H9 (cell line): ENCODE data around the gene HIC1. TPM values are rescaled to one million over a fixed set of nuclear protein-coding genes. Genes with fewer than 3 reads are reported as not detected.

Experiments
- DNase-seq: peaks from one replicate; pipeline ENCODE4 v3.0.0-alpha.2; 2017
- H2AFZ ChIP-seq: one replicate; pipeline ENCODE4 v1.6.1; 2013; ENCODE audit warnings: mild to moderate bottlenecking, low read length, control low read depth, moderate library complexity
- H2AK5ac ChIP-seq: 2 replicates; pipeline ENCODE4 v1.6.1; 2013; ENCODE audit warnings: low read length, control low read depth, mixed read lengths; ENCODE audit not compliant: insufficient read length
- H2BK120ac ChIP-seq: one replicate; pipeline ENCODE4 v1.6.1; 2013; ENCODE audit warnings: low read depth, mild to moderate bottlenecking, low read length, control low read depth, inconsistent platforms; ENCODE audit not compliant: poor library complexity, severe bottlenecking
- H2BK12ac ChIP-seq: 2 replicates; pipeline ENCODE4 v1.6.1; 2013; ENCODE audit warnings: low read length, control low read depth, mixed read lengths, low read depth; ENCODE audit not compliant: insufficient read length
- H2BK15ac ChIP-seq: 2 replicates; pipeline ENCODE4 v1.6.1; 2013; ENCODE audit warnings: low read depth, low read length, control low read depth
- H2BK20ac ChIP-seq: one replicate; pipeline ENCODE4 v1.6.1; 2013; ENCODE audit warnings: low read depth, mild to moderate bottlenecking, low read length, control low read depth, inconsistent platforms; ENCODE audit not compliant: poor library complexity, severe bottlenecking
- H2BK5ac ChIP-seq: 2 replicates; pipeline ENCODE4 v1.6.1; 2013; ENCODE audit warnings: low read length, control low read depth, mixed read lengths; ENCODE audit not compliant: insufficient read length
- H3K14ac ChIP-seq: 2 replicates; pipeline ENCODE4 v1.6.1; 2013; ENCODE audit warnings: low read length, control low read depth; ENCODE audit not compliant: insufficient read depth
- H3K18ac ChIP-seq: 2 replicates; pipeline ENCODE4 v1.6.1; 2013; ENCODE audit warnings: low read depth, mild to moderate bottlenecking, mixed read lengths, low read length, control low read depth; ENCODE audit not compliant: insufficient read length
- H3K23ac ChIP-seq: 2 replicates; pipeline ENCODE4 v1.6.1; 2013; ENCODE audit warnings: low read length, control low read depth, mixed read lengths, low read depth; ENCODE audit not compliant: insufficient read length
- H3K23me2 ChIP-seq: 2 replicates; pipeline ENCODE4 v1.6.1; 2013; ENCODE audit warnings: low read depth, mild to moderate bottlenecking, mixed read lengths, low read length, control low read depth; ENCODE audit not compliant: insufficient read length, poor library complexity, severe bottlenecking
- H3K27ac ChIP-seq: 2 replicates; pipeline ENCODE4 v1.5.1; 2013; ENCODE audit warnings: low read length, control low read depth, mixed read lengths, low read depth; ENCODE audit not compliant: insufficient read length
- H3K27me3 ChIP-seq: 2 replicates; pipeline ENCODE4 v1.6.1; 2013; ENCODE audit warnings: low read length, control low read depth, inconsistent platforms; ENCODE audit not compliant: insufficient read depth
- H3K4ac ChIP-seq: 2 replicates; pipeline ENCODE4 v1.6.1; 2013; ENCODE audit warnings: low read depth, mild to moderate bottlenecking, control low read depth, inconsistent platforms, low read length, moderate library complexity
- H3K4me1 ChIP-seq: 2 replicates; pipeline ENCODE4 v1.6.1; 2013; ENCODE audit warnings: low read length, control low read depth, inconsistent platforms; ENCODE audit not compliant: insufficient read depth
- H3K4me2 ChIP-seq: 2 replicates; pipeline ENCODE4 v1.6.1; 2013; ENCODE audit warnings: low read length, control low read depth, mixed read lengths; ENCODE audit not compliant: insufficient read length, insufficient read depth
- H3K56ac ChIP-seq: 2 replicates; pipeline ENCODE4 v1.6.1; 2013; ENCODE audit warnings: low read depth, mild to moderate bottlenecking, mixed read lengths, low read length, control low read depth; ENCODE audit not compliant: insufficient read length
- H3K79me1 ChIP-seq: 2 replicates; pipeline ENCODE4 v1.6.1; 2013; ENCODE audit warnings: low read depth, mild to moderate bottlenecking, moderate library complexity, low read length, control low read depth, inconsistent platforms; ENCODE audit not compliant: insufficient read depth, poor library complexity, severe bottlenecking
- H3K79me2 ChIP-seq: 2 replicates; pipeline ENCODE4 v1.6.1; 2013; ENCODE audit warnings: low read length, control low read depth, inconsistent platforms; ENCODE audit not compliant: insufficient read depth
- H3K9ac ChIP-seq: 2 replicates; pipeline ENCODE4 v1.6.1; 2013; ENCODE audit warnings: low read length, control low read depth, mixed read lengths; ENCODE audit not compliant: insufficient read length; ENCODE audit errors: extremely low read depth
- H3K9me3 ChIP-seq: one replicate; pipeline ENCODE4 v1.6.1; 2013; ENCODE audit warnings: low read depth, low read length, inconsistent platforms; ENCODE audit not compliant: control insufficient read depth
- H3T11ph ChIP-seq: one replicate; pipeline ENCODE4 v1.6.1; 2013; ENCODE audit warnings: mild to moderate bottlenecking, low read length, control low read depth, inconsistent platforms
- H4K20me1 ChIP-seq: one replicate; pipeline ENCODE4 v1.6.1; 2013; ENCODE audit not compliant: control insufficient read depth, insufficient read length, insufficient read depth
- H4K5ac ChIP-seq: 2 replicates; pipeline ENCODE4 v1.6.1; 2013; ENCODE audit warnings: low read depth, mild to moderate bottlenecking, mixed read lengths, low read length, control low read depth; ENCODE audit not compliant: insufficient read length
- H4K8ac ChIP-seq: replicated peaks from 2 replicates; pipeline ENCODE4 v1.6.1; 2013; ENCODE audit warnings: low read length, control low read depth, mixed read lengths, low read depth; ENCODE audit not compliant: insufficient read length
- H4K91ac ChIP-seq: 2 replicates; pipeline ENCODE4 v1.6.1; 2013; ENCODE audit warnings: low read depth, mild to moderate bottlenecking, moderate library complexity, mixed read lengths, low read length, control low read depth; ENCODE audit not compliant: insufficient read length
- H3K27ac Mint-ChIP-seq, 3 experiments: 2 replicates in 2 of 3; 3 replicates in 1 of 3; pipeline ENCODE4 v1.8.0; 2020 to 2021; ENCODE audit warnings: mixed read lengths in 3 of 3, mild to moderate bottlenecking in 1 of 3, moderate library complexity in 1 of 3
- H3K27me3 Mint-ChIP-seq: 2 replicates; pipeline ENCODE4 v1.8.0; 2021; ENCODE audit warnings: low read depth, mild to moderate bottlenecking, moderate library complexity, mixed read lengths
- H3K36me3 Mint-ChIP-seq, 3 experiments: 2 replicates in 2 of 3; 3 replicates in 1 of 3; pipeline ENCODE4 v1.8.0; 2020 to 2021; ENCODE audit warnings: low read depth in 3 of 3, mixed read lengths in 3 of 3; ENCODE audit not compliant: insufficient read depth in 1 of 3
- H3K4me1 Mint-ChIP-seq, 2 experiments: 2 replicates each; pipeline ENCODE4 v1.8.0; 2020; ENCODE audit warnings: mixed read lengths in 2 of 2
- H3K4me3 Mint-ChIP-seq, 2 experiments: 2 replicates in 1 of 2; 3 replicates in 1 of 2; pipeline ENCODE4 v1.8.0; 2020 to 2021; ENCODE audit warnings: mild to moderate bottlenecking in 2 of 2, mixed read lengths in 2 of 2, moderate library complexity in 1 of 2
- H3K9me3 Mint-ChIP-seq, 2 experiments: 2 replicates in 1 of 2; 3 replicates in 1 of 2; pipeline ENCODE4 v1.8.0; 2020; ENCODE audit warnings: mild to moderate bottlenecking in 2 of 2, mixed read lengths in 2 of 2, moderate library complexity in 1 of 2
- CTCF ChIP-seq: fragments of 200-600 bp; sonication (generic); conservative IDR thresholded peaks from 3 replicates; pipeline ENCODE4 v1.8.0; 2021; ENCODE audit warnings: antibody characterized with exemption, mild to moderate bottlenecking
- WGBS: extraction: QIAGEN DNeasy Blood & Tissue Kit; methylation state at CpG from one replicate; pipeline ENCODE4 v1.1.7; 2013; ENCODE audit warnings: missing lambda C conversion rate, low lambda C conversion rate, mixed read lengths; ENCODE audit not compliant: insufficient read length; ENCODE audit errors: extremely low coverage; 5-methylcytosine and 5-hydroxymethylcytosine counted together
- total RNA-seq: library from RNA; stranded (reverse); gene quantifications from 2 replicates; pipeline ENCODE4 v1.2.1, GENCODE V29; 2021

Gene HIC1
- total RNA-seq, 1 experiment from 2014 or later: 1.8 TPM

- Histone ChIP-seq H3K27ac (no peak overlapping the region), H2BK120ac (no peak overlapping the region), H3K4ac (no peak overlapping the region), H3K23me2 (no peaks in the 10 kb centered on the region), H2AFZ (no peak overlapping the region), H3K27me3 (peaks cover 6% of the 10 kb centered on the region; the same call in 1 of the 2 replicates), H2BK15ac (no peak overlapping the region), H3K79me1 (no peaks in the 10 kb centered on the region), H2BK20ac (no peak overlapping the region), H4K20me1 (peaks cover 2% of the 10 kb centered on the region), H4K91ac (no peak overlapping the region), H2BK5ac (no peak overlapping the region), H3K56ac (no peak overlapping the region), H4K5ac (no peak overlapping the region), H3K4me1 (no peaks in the 10 kb centered on the region; the same call in 1 of the 2 replicates), H2AK5ac (no peak overlapping the region), H3K79me2 (no peaks in the 10 kb centered on the region), H3K9ac (no peak overlapping the region), H2BK12ac (no peak overlapping the region), H3K14ac (no peak overlapping the region), H3K9me3 (no peaks in the 10 kb centered on the region), H3K23ac (no peak overlapping the region), H3K18ac (no peak overlapping the region), H3K4me2 (no peak overlapping the region), H3T11ph (no peak overlapping the region), H4K8ac (no peak overlapping the region)
- Mint-ChIP-seq H3K9me3 (no peaks in the 10 kb centered on the region; a peak in 2 of 5 replicates), H3K36me3 (no peaks in the 10 kb centered on the region), H3K27ac (no peak overlapping the region; a peak in 1 of 7 replicates), H3K4me3 (no peak overlapping the region), H3K4me1 (peaks cover 14 to 21% of the 10 kb centered on the region in 2 experiments), H3K27me3 (peaks cover 96% of the 10 kb centered on the region)
- DNase-seq: no peak
- no peak for TF ChIP-seq CTCF
- no CpG with 5 or more reads among the region's 14 CpGs for WGBS
Observed at GRCh38 chr17:2015314-2015713, 39.6 kb upstream of the HIC1 start.
